ENCODE measurements around the gene ADAM8.

DNA sequence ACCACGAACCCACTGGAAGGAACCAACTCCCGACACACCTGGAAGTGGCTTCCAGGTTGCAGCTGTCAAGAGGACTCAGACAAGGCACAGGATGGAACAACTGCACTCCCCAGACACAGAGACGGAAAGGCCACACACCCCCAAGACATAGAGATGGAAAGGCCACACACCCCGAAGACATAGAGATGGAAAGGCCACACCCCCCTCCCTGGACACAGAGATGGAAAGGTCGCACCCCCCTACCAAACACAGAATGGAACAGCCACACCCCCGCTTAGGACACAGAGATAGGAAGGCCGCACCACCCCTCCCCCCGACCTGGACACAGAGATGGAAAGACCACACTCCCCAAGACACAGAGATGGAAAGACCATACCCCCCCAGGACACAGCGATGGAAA lies 39.6 kb upstream of the ADAM8 start:
- TF ChIP-seq TEAD4 (IDR thresholded peaks at IDR 0.05) (no peak), TAF1 (IDR thresholded peaks at IDR 0.05; ENCODE audit: low read depth) (no peak), CEBPB (IDR thresholded peaks at IDR 0.05) (no peak), YY1 (IDR thresholded peaks at IDR 0.05; ENCODE audit: low read depth) (no peak), EP300 (IDR thresholded peaks at IDR 0.05; ENCODE audit: borderline replicate concordance) (no peak), FOXM1 (IDR thresholded peaks at IDR 0.05; ENCODE audit: borderline replicate concordance, low read depth) (no peak), RAD21 (IDR thresholded peaks at IDR 0.05; ENCODE audit: low read depth) (no peak)
- TF ChIP-seq, protein P1, sequence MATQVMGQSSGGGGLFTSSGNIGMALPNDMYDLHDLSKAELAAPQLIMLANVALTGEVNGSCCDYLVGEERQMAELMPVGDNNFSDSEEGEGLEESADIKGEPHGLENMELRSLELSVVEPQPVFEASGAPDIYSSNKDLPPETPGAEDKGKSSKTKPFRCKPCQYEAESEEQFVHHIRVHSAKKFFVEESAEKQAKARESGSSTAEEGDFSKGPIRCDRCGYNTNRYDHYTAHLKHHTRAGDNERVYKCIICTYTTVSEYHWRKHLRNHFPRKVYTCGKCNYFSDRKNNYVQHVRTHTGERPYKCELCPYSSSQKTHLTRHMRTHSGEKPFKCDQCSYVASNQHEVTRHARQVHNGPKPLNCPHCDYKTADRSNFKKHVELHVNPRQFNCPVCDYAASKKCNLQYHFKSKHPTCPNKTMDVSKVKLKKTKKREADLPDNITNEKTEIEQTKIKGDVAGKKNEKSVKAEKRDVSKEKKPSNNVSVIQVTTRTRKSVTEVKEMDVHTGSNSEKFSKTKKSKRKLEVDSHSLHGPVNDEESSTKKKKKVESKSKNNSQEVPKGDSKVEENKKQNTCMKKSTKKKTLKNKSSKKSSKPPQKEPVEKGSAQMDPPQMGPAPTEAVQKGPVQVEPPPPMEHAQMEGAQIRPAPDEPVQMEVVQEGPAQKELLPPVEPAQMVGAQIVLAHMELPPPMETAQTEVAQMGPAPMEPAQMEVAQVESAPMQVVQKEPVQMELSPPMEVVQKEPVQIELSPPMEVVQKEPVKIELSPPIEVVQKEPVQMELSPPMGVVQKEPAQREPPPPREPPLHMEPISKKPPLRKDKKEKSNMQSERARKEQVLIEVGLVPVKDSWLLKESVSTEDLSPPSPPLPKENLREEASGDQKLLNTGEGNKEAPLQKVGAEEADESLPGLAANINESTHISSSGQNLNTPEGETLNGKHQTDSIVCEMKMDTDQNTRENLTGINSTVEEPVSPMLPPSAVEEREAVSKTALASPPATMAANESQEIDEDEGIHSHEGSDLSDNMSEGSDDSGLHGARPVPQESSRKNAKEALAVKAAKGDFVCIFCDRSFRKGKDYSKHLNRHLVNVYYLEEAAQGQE (IDR thresholded peaks at IDR 0.05; ENCODE audit: low read depth) = no peak
- TF ChIP-seq, protein P2, sequence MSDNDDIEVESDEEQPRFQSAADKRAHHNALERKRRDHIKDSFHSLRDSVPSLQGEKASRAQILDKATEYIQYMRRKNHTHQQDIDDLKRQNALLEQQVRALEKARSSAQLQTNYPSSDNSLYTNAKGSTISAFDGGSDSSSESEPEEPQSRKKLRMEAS (IDR thresholded peaks at IDR 0.05) = no peak

All from Ishikawa (cell line).